MM.1S (cell line): ENCODE data around the gene CHAF1A.

Source experiments
- CTCF ChIP-seq: fragments of 300-600 bp; sonication (generic); IDR thresholded peaks from 2 replicates; pipeline ENCODE4 v1.5.1; 2016; ENCODE audit warnings: antibody characterized with exemption, low read length, mixed read lengths
- EZH2 ChIP-seq: fragments of 300-600 bp; sonication (generic); optimal IDR thresholded peaks from 2 replicates; pipeline ENCODE3; 2017; ENCODE audit warnings: low read depth, mild to moderate bottlenecking, antibody characterized with exemption, low read length, mixed read lengths

GRCh38 chr19:4467835-4468234, 65.4 kb downstream of the CHAF1A start:
- TF ChIP-seq CTCF (no peak), EZH2 (no peak)
